Tibial artery (tissue), 4 donors: ENCODE measurements around the gene EEA1.
"Not testable (repeated sequence)": the region's sequence is repeated elsewhere in the genome, so short reads cannot be mapped to it uniquely, and the experiment has no call there.

ENCODE experiments used
- DNase-seq, 2 donors: peaks; one replicate each; pipeline ENCODE4 v3.0.0-alpha.2; 2019
- H3K27ac ChIP-seq, 2 donors: fragments of 200-600 bp; sonication (generic) in 1 of 2; 1 replicate in 1 of 2; 2 replicates in 1 of 2; pipeline ENCODE4 v1.5.1; 2018 to 2019; ENCODE audit warnings: mild to moderate bottlenecking in 1 of 2
- H3K27me3 ChIP-seq, 2 donors: fragments of 200-600 bp; sonication (generic) in 1 of 2; one replicate each; pipeline versions ENCODE4 v1.5.1 to v1.6.0; 2016 to 2019
- H3K36me3 ChIP-seq, 3 donors: fragments of 200-600 bp; sonication (generic) in 2 of 3; one replicate each; pipeline ENCODE4 v1.5.1; 2016 to 2019; ENCODE audit warnings: mild to moderate bottlenecking in 2 of 3
- H3K4me1 ChIP-seq, 4 donors: fragments of 200-600 bp; sonication (generic) in 2 of 4; 1 replicate in 3 of 4; 2 replicates in 1 of 4; pipeline ENCODE4 v1.5.1; 2016 to 2019
- H3K4me3 ChIP-seq, 2 donors: fragments of 200-600 bp; sonication (generic) in 1 of 2; 1 replicate in 1 of 2; 2 replicates in 1 of 2; pipeline ENCODE4 v1.5.1; 2018 to 2019; ENCODE audit warnings: mild to moderate bottlenecking in 2 of 2
- H3K9me3 ChIP-seq, 3 donors: fragments of 200-600 bp; sonication (generic) in 1 of 3; one replicate each; pipeline ENCODE4 v1.5.1; 2016 to 2019
- CTCF ChIP-seq, 2 experiments: fragments of 200-600 bp in 1 of 2; fragments of 450-650 bp in 1 of 2; IDR thresholded peaks; one replicate each; pipeline ENCODE4 v1.5.1; 2017 to 2019; ENCODE audit warnings: antibody characterized with exemption in 2 of 2, mild to moderate bottlenecking in 1 of 2, moderate library complexity in 1 of 2
- intact Hi-C: fragments of 100-400 bp; cut with DNase I; formaldehyde crosslinking; loops from one replicate; pipeline ENCODE4 v1.15.0; 2023; ENCODE audit warnings: low total_unique reads

EEA1 gene

GRCh38 chr12:92971859-92972524, 42.9 kb upstream of the EEA1 start:
- H3K36me3 ChIP-seq, result no peaks in the 10 kb centered on the region
- H3K4me1 ChIP-seq, result peaks cover 0 to 23% (median 3%) of the 10 kb centered on the region in 4 donors
- TF ChIP-seq CTCF (IDR thresholded peaks at IDR 0.05), result no peak
- intact Hi-C loops, result no loop called here
- H3K27me3 ChIP-seq, result no peaks in the 10 kb centered on the region
- no peak overlapping the region for H3K27ac ChIP-seq
- peaks cover 0 to 7% (median 0%) of the 10 kb centered on the region in 3 donors for H3K9me3 ChIP-seq
- no peak overlapping the region for H3K4me3 ChIP-seq
- DNase-seq, result no peak

GRCh38 chr12:92968176-92968813, 39.2 kb upstream of the EEA1 start:
- no peak overlapping the region for H3K27ac ChIP-seq
- no peak for TF ChIP-seq CTCF (IDR thresholded peaks at IDR 0.05)
- no peaks in the 10 kb centered on the region for H3K36me3 ChIP-seq
- no peak overlapping the region for H3K4me3 ChIP-seq
- H3K4me1 ChIP-seq, result peaks cover 0 to 23% (median 3%) of the 10 kb centered on the region in 4 donors
- intact Hi-C loops, result no loop called here
- no peaks in the 10 kb centered on the region for H3K9me3 ChIP-seq
- no peaks in the 10 kb centered on the region for H3K27me3 ChIP-seq
- DNase-seq, result no peak

GRCh38 chr12:92964378-92964777, 35.3 kb upstream of the EEA1 start:
- H3K27ac ChIP-seq, H3K4me1 ChIP-seq, intact Hi-C loops: not testable (repeated sequence)

GRCh38 chr12:92961949-92962348, 32.9 kb upstream of the EEA1 start:
- no peaks in the 10 kb centered on the region for H3K36me3 ChIP-seq
- intact Hi-C loops, result no loop called here
- H3K27ac ChIP-seq, result no peak overlapping the region
- no peak overlapping the region for H3K4me3 ChIP-seq
- TF ChIP-seq CTCF (IDR thresholded peaks at IDR 0.05), result no peak
- H3K9me3 ChIP-seq, result peaks cover 0 to 3% (median 0%) of the 10 kb centered on the region in 3 donors
- no peaks in the 10 kb centered on the region for H3K27me3 ChIP-seq
- DNase-seq, result no peak
- no peaks in the 10 kb centered on the region for H3K4me1 ChIP-seq

More at GRCh38 chr12:92964378-92964777, 35.3 kb upstream of the EEA1 start:
- H3K27me3 ChIP-seq, H3K9me3 ChIP-seq, H3K36me3 ChIP-seq, H3K4me3 ChIP-seq, DNase-seq: not testable (repeated sequence)

GRCh38 chr12:92955997-92956663, 27.0 kb upstream of the EEA1 start:
- Histone ChIP-seq H3K27me3 (no peaks in the 10 kb centered on the region), H3K36me3 (no peaks in the 10 kb centered on the region), H3K4me1 (no peaks in the 10 kb centered on the region), H3K27ac (no peak overlapping the region), H3K4me3 (no peak overlapping the region), H3K9me3 (peaks cover 0 to 3% (median 0%) of the 10 kb centered on the region in 3 donors)
- no peak for DNase-seq
- TF ChIP-seq CTCF (IDR thresholded peaks at IDR 0.05), result no peak
- intact Hi-C loops, result no loop called here

GRCh38 chr12:92953747-92954146, 24.7 kb upstream of the EEA1 start:
- intact Hi-C loops, result no loop called here
- Histone ChIP-seq H3K27ac (no peak overlapping the region), H3K4me1 (no peaks in the 10 kb centered on the region), H3K4me3 (no peak overlapping the region), H3K9me3 (peaks cover 0 to 3% (median 0%) of the 10 kb centered on the region in 3 donors), H3K36me3 (no peaks in the 10 kb centered on the region), H3K27me3 (no peaks in the 10 kb centered on the region)
- no peak for DNase-seq
- no peak for TF ChIP-seq CTCF (IDR thresholded peaks at IDR 0.05)
